ENCODE data around the gene ARMH3.

ARMH3 gene

GRCh38 chr10:101950213-101950612, 105.8 kb downstream of the ARMH3 start:
- TF ChIP-seq GATA3 (IDR thresholded peaks at IDR 0.05; ENCODE audit: low read depth, low read length) (no peak), GATA2 (IDR thresholded peaks at IDR 0.05; ENCODE audit: low read depth, low read length) (no peak)

GRCh38 chr10:101941871-101942270, 114.1 kb downstream of the ARMH3 start:
- TF ChIP-seq GATA2 (IDR thresholded peaks at IDR 0.05; ENCODE audit: low read depth, low read length) (no peak), GATA3 (IDR thresholded peaks at IDR 0.05; ENCODE audit: low read depth, low read length) (no peak)

- no peak for TF ChIP-seq GATA3 (IDR thresholded peaks at IDR 0.05; ENCODE audit: low read depth, low read length)
- TF ChIP-seq GATA2 (IDR thresholded peaks at IDR 0.05; ENCODE audit: low read depth, low read length), result no peak
These were observed 115.1 kb downstream of the ARMH3 start for GRCh38 chr10:101940916-101941315.

GRCh38 chr10:101939729-101940128, 116.2 kb downstream of the ARMH3 start:
- TF ChIP-seq GATA3 (IDR thresholded peaks at IDR 0.05; ENCODE audit: low read depth, low read length), result no peak
- TF ChIP-seq GATA2 (IDR thresholded peaks at IDR 0.05; ENCODE audit: low read depth, low read length), result no peak

- TF ChIP-seq GATA2 (IDR thresholded peaks at IDR 0.05; ENCODE audit: low read depth, low read length) (no peak), GATA3 (IDR thresholded peaks at IDR 0.05; ENCODE audit: low read depth, low read length) (no peak)
These were observed 116.8 kb downstream of the ARMH3 start for GRCh38 chr10:101939008-101939648.

- TF ChIP-seq GATA2 (IDR thresholded peaks at IDR 0.05; ENCODE audit: low read depth, low read length) (no peak), GATA3 (IDR thresholded peaks at IDR 0.05; ENCODE audit: low read depth, low read length) (no peak)
These were observed 117.5 kb downstream of the ARMH3 start for GRCh38 chr10:101938305-101939007.

GRCh38 chr10:101935431-101935830, 120.5 kb downstream of the ARMH3 start:
- TF ChIP-seq GATA2 (IDR thresholded peaks at IDR 0.05; ENCODE audit: low read depth, low read length), result no peak
- TF ChIP-seq GATA3 (IDR thresholded peaks at IDR 0.05; ENCODE audit: low read depth, low read length), result no peak

GRCh38 chr10:101934686-101935305, 121.2 kb downstream of the ARMH3 start:
- TF ChIP-seq GATA3 (IDR thresholded peaks at IDR 0.05; ENCODE audit: low read depth, low read length), result no peak
- no peak for TF ChIP-seq GATA2 (IDR thresholded peaks at IDR 0.05; ENCODE audit: low read depth, low read length)

- TF ChIP-seq GATA2 (IDR thresholded peaks at IDR 0.05; ENCODE audit: low read depth, low read length) (no peak), GATA3 (IDR thresholded peaks at IDR 0.05; ENCODE audit: low read depth, low read length) (no peak)
These were observed 122.0 kb downstream of the ARMH3 start for GRCh38 chr10:101933976-101934375.

GRCh38 chr10:101932183-101932582, 123.8 kb downstream of the ARMH3 start:
- no peak for TF ChIP-seq GATA2 (IDR thresholded peaks at IDR 0.05; ENCODE audit: low read depth, low read length)
- no peak for TF ChIP-seq GATA3 (IDR thresholded peaks at IDR 0.05; ENCODE audit: low read depth, low read length)

GRCh38 chr10:101925027-101925426, 130.9 kb downstream of the ARMH3 start:
- TF ChIP-seq GATA3 (IDR thresholded peaks at IDR 0.05; ENCODE audit: low read depth, low read length) (no peak), GATA2 (IDR thresholded peaks at IDR 0.05; ENCODE audit: low read depth, low read length) (no peak)

GRCh38 chr10:101923256-101923655, 132.7 kb downstream of the ARMH3 start:
- TF ChIP-seq GATA3 (IDR thresholded peaks at IDR 0.05; ENCODE audit: low read depth, low read length), result no peak
- no peak for TF ChIP-seq GATA2 (IDR thresholded peaks at IDR 0.05; ENCODE audit: low read depth, low read length)

- TF ChIP-seq GATA2 (IDR thresholded peaks at IDR 0.05; ENCODE audit: low read depth, low read length) (no peak), GATA3 (IDR thresholded peaks at IDR 0.05; ENCODE audit: low read depth, low read length) (no peak)
These were observed 133.1 kb downstream of the ARMH3 start for GRCh38 chr10:101922846-101923245.

- TF ChIP-seq GATA3 (IDR thresholded peaks at IDR 0.05; ENCODE audit: low read depth, low read length) (no peak), GATA2 (IDR thresholded peaks at IDR 0.05; ENCODE audit: low read depth, low read length) (no peak)
These were observed 135.4 kb downstream of the ARMH3 start for GRCh38 chr10:101920546-101920945.

Measured in SH-SY5Y (cell line).